HG02763 (cell line): ENCODE measurements around the gene OSM.
A peak's percentile ranks its signal among the peaks of the same experiment; 100 is the strongest.

ENCODE experiments used
- ATAC-seq: cut with Tn5 transposase; IDR thresholded peaks from one replicate; pipeline ENCODE4 v1.9.1; 2021; ENCODE audit warnings: mild to moderate bottlenecking, moderate library complexity; ENCODE audit not compliant: unreplicated experiment

The OSM gene

GRCh38 chr22:30266445-30267381 lies at the start of gene OSM:
OSM (minus strand) TSS chr22:30266851; CDS start chr22:30266799, 52 bp downstream.
- ATAC-seq = no peak

- ATAC-seq = no peak
Measured at GRCh38 chr22:30315962-30316576, 49.4 kb upstream of the OSM start.

GRCh38 chr22:30314915-30315314 lies 48.3 kb upstream of the OSM start:
- no peak for ATAC-seq

GRCh38 chr22:30313527-30314363 lies 47.1 kb upstream of the OSM start:
- no peak for ATAC-seq

GRCh38 chr22:30312053-30312452 lies 45.4 kb upstream of the OSM start:
- no peak for ATAC-seq

DNA sequence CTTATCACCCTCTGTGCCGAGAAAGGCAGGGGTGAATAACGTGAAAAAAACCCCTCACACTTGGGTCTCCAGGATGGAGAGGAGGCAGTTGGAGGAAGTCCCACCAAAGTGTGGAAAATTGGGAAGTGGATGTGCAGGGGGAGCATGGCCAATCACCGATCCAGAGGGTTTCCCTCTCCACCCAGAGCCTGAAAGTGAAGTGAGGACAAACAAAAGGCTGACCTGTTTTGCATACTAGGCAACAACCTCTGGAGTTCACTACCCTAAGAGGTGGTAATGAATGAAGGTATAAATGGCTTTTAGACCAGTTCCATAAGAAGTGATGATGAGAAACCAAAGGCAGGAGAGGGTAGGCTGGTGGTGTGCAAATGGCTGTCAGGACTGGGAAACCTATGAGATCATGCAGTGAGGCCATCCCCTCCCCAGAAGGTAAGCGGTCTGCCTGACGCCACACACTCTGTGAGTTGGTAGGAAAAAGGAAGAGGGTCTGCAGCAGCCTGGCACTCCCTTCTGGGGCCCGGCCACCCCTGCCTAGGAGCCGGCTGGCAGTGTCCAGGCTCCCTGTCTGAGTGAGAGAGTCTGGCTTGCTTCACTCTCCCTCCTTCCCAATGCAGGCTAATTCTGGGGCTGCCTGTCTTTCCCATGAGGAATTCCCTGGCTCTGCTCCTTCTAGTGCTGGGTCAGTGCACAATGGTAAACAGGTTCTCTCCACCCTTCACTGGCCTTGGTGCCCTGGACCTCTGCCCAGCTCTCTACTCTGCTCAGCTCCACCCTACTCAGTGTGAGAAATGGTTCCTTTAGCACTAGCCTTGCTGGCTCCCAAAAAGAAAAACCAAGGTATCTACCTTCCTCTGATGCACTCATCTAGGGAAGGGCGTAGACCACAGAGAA lies 44.5 kb upstream of the OSM start:
- no peak for ATAC-seq

GRCh38 chr22:30309951-30310741 lies 43.5 kb upstream of the OSM start:
- ATAC-seq = no peak

GRCh38 chr22:30308518-30309230 lies 42.0 kb upstream of the OSM start:
- ATAC-seq = no peak

DNA sequence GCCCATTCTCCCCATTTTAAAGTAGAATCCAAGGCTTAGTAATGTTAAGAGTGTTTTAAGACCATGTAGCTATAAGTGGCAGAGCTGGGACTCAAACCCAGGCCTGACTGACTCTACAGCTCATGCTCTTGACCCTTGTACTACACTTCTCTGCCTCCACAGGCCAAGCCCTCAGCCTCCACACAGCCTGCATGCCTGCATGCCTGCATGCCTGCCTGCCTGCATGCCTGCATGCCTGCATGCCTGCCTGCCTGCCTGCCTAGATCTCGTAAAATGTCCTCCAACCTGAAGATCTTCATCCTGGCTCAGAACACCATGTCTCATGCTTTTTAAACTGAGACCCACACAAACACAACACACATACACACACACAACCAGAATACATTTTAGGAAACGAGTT lies 41.4 kb upstream of the OSM start:
- no peak for ATAC-seq

DNA sequence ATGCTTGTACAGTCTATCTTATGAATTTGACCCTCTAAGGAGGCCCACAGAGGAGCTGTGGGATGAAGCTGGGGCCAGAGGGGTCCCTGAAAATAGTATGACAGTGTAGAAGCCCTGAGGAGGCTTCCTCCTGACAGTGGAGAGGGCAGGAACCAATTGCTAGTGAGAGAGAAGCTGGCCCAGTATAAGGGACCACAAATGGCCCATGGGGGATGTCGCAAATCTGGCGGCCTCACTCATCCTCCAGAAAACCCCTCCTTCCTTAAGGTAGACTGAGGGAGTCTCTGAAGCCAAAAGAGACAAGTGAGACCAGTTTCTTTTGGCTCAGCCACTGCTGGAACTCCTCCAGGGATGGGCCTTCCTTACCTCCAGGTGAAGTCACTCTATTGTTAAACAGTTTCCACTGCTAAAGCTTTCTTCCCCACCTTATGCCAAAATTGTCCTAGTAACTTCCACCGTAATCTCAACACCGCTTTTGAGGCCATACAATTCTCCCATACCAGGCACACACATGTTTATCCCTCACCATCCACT lies 40.5 kb upstream of the OSM start:
- ATAC-seq = no peak

DNA sequence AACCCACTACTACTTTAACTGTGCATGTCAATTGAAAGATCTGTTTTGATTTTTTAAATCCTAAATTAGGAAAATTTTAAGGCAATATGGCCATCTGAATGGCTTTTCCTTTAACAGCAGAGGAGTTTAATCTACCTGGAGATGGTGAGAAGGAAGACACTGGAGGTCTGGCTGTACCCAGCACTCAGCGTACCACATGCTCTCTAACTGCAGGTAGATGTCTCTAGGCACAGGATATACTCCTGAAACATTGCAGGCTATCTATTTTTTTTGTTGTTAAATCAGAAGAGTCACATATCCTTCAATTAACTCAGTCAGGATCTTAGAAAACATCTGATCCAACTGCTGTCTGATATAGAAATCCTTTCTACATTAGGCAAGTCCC lies 40.0 kb upstream of the OSM start:
- ATAC-seq = no peak

- no peak for ATAC-seq
Measured at GRCh38 chr22:30305906-30306626, 39.4 kb upstream of the OSM start.

GRCh38 chr22:30305519-30305905 lies 38.9 kb upstream of the OSM start:
- ATAC-seq = peak; percentile 34

DNA sequence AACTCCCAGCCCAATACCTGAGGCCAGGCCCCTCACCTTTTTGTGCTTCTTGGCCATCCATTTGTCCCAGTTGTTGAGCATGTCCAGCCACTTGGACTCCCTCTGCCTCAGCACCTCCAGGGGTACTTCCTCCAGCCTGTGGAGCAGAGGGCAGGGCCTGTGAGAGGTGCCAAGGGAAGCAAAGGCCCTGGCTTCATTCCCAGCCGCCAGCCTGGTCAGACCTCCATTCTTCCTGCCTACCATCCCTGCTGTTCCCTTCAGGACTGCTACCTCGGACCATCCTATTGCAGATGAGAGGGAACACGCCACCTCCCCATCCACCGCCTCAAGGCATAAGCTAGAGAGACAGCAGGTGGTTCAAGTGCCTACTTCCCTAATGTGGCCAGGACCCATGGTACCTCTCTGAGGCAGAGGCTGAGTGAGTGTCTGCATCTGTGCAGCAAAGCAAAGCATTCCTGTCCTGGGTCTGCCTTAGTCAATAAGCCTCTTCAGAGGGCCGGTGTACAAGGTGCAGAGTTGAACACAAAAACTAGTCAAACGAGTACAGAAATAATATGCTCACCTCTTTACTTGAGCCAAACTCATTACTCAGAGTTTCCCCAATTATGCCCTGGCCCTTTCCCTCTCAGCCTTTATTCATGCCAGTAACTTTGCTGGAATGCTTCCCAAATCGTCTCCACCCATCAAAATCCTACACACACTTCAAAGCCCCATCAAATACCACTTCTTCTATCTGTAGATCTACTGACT lies 38.0 kb upstream of the OSM start:
- ATAC-seq = no peak

GRCh38 chr22:30302810-30303138 lies 36.1 kb upstream of the OSM start:
- ATAC-seq = no peak

- ATAC-seq = no peak
Measured at GRCh38 chr22:30301995-30302809, 35.6 kb upstream of the OSM start.

- ATAC-seq = no peak
Measured at GRCh38 chr22:30299322-30299721, 32.7 kb upstream of the OSM start.
